ENCODE data around the gene STX3. TPM values are rescaled to one million over a fixed set of nuclear protein-coding genes. Genes with fewer than 3 reads are reported as not detected.
A peak's percentile ranks its signal among the peaks of the same experiment; 100 is the strongest.

STX3 gene
- total and polyA plus RNA-seq, 5 donors from 2014 or later, result 0.44 to 3.1 (median 2.0) TPM

DNA sequence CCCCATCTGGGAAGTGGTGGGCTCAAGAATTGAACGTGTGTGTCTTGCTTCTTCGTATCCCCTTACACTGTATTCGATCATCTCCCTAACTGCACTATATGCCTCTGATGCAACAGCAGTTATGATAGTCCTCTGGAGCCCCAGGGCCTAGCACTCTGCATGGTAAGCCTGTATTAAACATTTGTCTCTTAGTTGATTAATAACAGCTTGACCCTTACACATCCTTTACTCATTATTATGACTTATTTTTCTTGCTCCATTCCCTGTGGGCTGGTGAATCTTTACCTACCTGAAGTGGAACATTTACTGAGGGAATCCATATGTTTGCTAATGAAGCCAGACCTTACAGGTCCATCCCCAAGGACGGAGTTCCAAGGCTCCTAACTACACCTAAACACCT lies 5.6 kb downstream of the STX3 start:
- H3K27ac Mint-ChIP-seq, result no peak overlapping the region
- H3K9me3 Mint-ChIP-seq, result no peaks in the 10 kb centered on the region
- H3K4me1 Mint-ChIP-seq, result peaks cover 0 to 16% (median 9%) of the 10 kb centered on the region in 4 donors
- H3K36me3 Mint-ChIP-seq, result no peaks in the 10 kb centered on the region
- DNase-seq, result no peak
- H3K4me3 ChIP-seq (ENCODE audit: low read depth, low read length), result no peak overlapping the region
- H3K4me3 Mint-ChIP-seq, result no peak overlapping the region
- no peaks in the 10 kb centered on the region for H3K9me3 ChIP-seq (ENCODE audit: control insufficient read depth in 2 of 2, low read length in 2 of 2)
- peaks cover 7% of the 10 kb centered on the region for H3K27me3 ChIP-seq (ENCODE audit: control insufficient read depth, insufficient read depth, low read length)
- H3K4me1 ChIP-seq (ENCODE audit: control insufficient read depth, insufficient read depth, low read length, poor library complexity, severe bottlenecking), result peaks cover 3% of the 10 kb centered on the region
- H3K27ac ChIP-seq (ENCODE audit: insufficient read depth, low read length, poor library complexity, severe bottlenecking), result no peak overlapping the region
- ATAC-seq (ENCODE audit: low read depth in 2 of 2), result no peak
- no peaks in the 10 kb centered on the region for H3K36me3 ChIP-seq (ENCODE audit: control insufficient read depth, insufficient read depth, low read length)
- peaks cover 24% of the 10 kb centered on the region for H3K27me3 Mint-ChIP-seq

DNA sequence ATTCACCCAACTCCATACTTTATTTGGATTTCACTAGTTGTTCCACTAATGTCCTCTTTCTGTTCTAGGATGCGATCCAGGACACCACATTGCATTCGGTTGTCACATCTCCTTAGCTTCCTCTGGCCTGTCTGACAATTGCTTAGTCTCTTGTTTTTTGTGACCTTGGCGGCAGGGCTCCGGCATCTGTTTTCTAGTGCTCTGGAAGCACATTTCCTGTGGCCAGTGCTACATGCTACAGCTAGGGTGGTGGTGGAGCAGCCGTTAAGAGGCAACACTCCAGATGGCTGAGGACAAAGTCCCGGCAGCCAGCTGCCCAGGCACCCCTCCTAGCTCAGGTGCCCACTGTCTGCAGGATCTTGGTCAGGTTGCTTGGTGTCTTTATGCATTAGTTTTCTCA lies 6.8 kb downstream of the STX3 start:
- Histone ChIP-seq H3K9me3 (ENCODE audit: control insufficient read depth in 2 of 2, low read length in 2 of 2) (no peaks in the 10 kb centered on the region), H3K4me1 (ENCODE audit: control insufficient read depth, insufficient read depth, low read length, poor library complexity, severe bottlenecking) (peaks cover 4% of the 10 kb centered on the region), H3K27ac (ENCODE audit: insufficient read depth, low read length, poor library complexity, severe bottlenecking) (no peak overlapping the region), H3K27me3 (ENCODE audit: control insufficient read depth, insufficient read depth, low read length) (peaks cover 7% of the 10 kb centered on the region), H3K36me3 (ENCODE audit: control insufficient read depth, insufficient read depth, low read length) (no peaks in the 10 kb centered on the region), H3K4me3 (ENCODE audit: low read depth, low read length) (no peak overlapping the region)
- ATAC-seq (ENCODE audit: low read depth in 2 of 2) (no peak), DNase-seq (no peak)
- H3K36me3 Mint-ChIP-seq, result no peaks in the 10 kb centered on the region
- H3K9me3 Mint-ChIP-seq, result no peaks in the 10 kb centered on the region
- no peak overlapping the region for H3K4me3 Mint-ChIP-seq
- peaks cover 18% of the 10 kb centered on the region for H3K27me3 Mint-ChIP-seq
- H3K27ac Mint-ChIP-seq, result no peak overlapping the region
- peaks cover 0 to 6% (median 2%) of the 10 kb centered on the region in 4 donors for H3K4me1 Mint-ChIP-seq

DNA sequence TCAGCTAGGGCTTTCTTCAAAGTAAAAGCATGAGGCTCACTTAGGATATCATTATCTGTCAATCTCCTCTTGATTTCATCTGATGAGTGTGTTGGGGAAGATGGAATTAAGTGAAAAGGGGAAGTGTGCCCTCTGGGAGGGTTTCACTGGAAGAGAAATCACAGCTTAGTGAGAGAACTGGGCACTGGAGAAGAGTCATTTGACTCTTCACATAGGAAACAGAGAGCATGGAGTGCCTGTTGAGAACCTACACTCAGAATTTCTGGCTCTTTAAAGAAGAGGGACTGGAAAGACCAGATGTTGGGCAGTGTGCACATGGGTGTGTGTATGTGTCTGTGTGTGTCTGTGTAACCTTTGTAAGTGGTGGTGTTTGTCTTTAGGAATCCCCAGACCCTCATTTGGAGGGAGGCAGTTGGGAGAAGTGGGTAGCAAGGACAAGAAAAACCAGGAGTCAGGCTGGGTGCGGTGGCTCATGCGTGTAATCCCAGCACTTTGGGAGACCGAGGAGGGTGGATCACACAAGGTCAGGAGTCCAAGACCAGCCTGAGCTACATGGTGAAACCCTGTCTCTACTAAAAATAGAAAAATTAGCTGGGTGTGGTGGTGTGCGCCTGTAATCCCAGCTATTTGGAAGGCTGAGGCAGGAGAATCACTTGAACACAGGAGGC lies 10.0 kb downstream of the STX3 start:
- Mint-ChIP-seq H3K27ac (no peak overlapping the region), H3K9me3 (no peaks in the 10 kb centered on the region), H3K4me3 (no peak overlapping the region), H3K36me3 (no peaks in the 10 kb centered on the region), H3K4me1 (peaks cover 0 to 2% (median 0%) of the 10 kb centered on the region in 4 donors), H3K27me3 (no peaks in the 10 kb centered on the region)
- Histone ChIP-seq H3K27me3 (ENCODE audit: control insufficient read depth, insufficient read depth, low read length) (no peaks in the 10 kb centered on the region), H3K4me3 (ENCODE audit: low read depth, low read length) (no peak overlapping the region), H3K4me1 (ENCODE audit: control insufficient read depth, insufficient read depth, low read length, poor library complexity, severe bottlenecking) (peaks cover 12% of the 10 kb centered on the region), H3K9me3 (ENCODE audit: control insufficient read depth in 2 of 2, low read length in 2 of 2) (no peaks in the 10 kb centered on the region), H3K36me3 (ENCODE audit: control insufficient read depth, insufficient read depth, low read length) (no peaks in the 10 kb centered on the region), H3K27ac (ENCODE audit: insufficient read depth, low read length, poor library complexity, severe bottlenecking) (no peak overlapping the region)
- ATAC-seq (ENCODE audit: low read depth in 2 of 2), result no peak
- DNase-seq, result no peak

DNA sequence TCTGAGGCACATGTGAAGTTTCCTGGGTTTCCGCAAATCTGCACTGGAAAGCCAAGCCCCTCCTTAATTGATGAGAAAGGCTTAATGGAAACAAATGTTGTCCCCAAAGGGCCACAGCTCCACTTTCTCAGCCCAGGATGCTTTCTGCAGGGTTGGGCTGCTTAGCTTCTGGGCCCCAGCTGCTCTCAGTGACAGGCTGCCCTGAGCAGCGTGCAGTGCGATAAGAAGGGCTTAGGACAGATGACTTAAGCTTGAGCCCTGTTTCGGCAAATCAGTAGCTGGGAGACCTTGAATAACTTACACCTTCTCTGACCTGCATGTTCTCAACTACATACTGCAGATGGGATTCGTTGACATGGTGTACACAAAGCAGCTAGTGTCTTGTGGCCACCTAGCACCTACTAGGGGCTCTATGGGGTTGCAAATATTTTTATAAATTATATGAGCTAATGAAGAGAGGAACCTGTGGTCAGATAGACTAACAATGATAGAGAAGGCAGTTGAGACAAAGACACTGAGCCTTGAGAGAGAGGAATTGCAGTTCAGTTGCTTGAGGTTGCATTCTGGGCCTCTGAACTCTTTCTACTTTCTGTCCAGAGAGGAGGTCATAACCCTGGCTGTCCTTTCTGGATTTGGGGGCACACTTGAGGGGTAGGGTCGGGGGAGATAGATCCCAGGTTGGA lies 11.5 kb downstream of the STX3 start:
- Mint-ChIP-seq H3K36me3 (no peaks in the 10 kb centered on the region), H3K4me1 (peaks cover 0 to 4% (median 2%) of the 10 kb centered on the region in 4 donors), H3K9me3 (no peaks in the 10 kb centered on the region), H3K27ac (peak overlapping the region in 1 of 3 donors; percentile 1), H3K4me3 (peak overlapping the region in 1 of 4 donors; percentile 5), H3K27me3 (no peaks in the 10 kb centered on the region)
- ATAC-seq (ENCODE audit: low read depth in 2 of 2), result no peak
- DNase-seq, result no peak
- Histone ChIP-seq H3K4me1 (ENCODE audit: control insufficient read depth, insufficient read depth, low read length, poor library complexity, severe bottlenecking) (peaks cover 12% of the 10 kb centered on the region), H3K9me3 (ENCODE audit: control insufficient read depth in 2 of 2, low read length in 2 of 2) (no peaks in the 10 kb centered on the region), H3K4me3 (ENCODE audit: low read depth, low read length) (no peak overlapping the region), H3K27ac (ENCODE audit: insufficient read depth, low read length, poor library complexity, severe bottlenecking) (no peak overlapping the region), H3K27me3 (ENCODE audit: control insufficient read depth, insufficient read depth, low read length) (no peaks in the 10 kb centered on the region), H3K36me3 (ENCODE audit: control insufficient read depth, insufficient read depth, low read length) (no peaks in the 10 kb centered on the region)

DNA sequence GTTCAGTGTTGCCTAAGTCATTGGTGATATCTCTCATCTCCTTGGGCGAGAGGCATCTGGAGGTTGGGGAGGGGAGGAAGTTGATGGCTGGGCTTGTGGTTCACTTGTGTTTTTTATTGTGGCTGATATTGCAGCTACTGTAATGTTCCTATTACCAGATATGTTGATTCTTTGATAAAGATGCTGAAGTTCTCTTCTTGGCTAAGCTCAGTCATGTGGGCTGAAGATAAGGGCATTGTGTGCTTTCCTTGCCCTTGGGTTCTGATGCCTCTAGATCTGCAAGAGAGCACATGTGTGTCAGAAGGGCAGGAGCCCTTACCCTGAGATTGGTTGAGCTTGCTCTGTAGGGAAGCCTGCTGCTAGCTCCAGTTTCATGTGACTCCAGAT lies 12.0 kb downstream of the STX3 start:
- H3K4me1 ChIP-seq (ENCODE audit: control insufficient read depth, insufficient read depth, low read length, poor library complexity, severe bottlenecking), result peaks cover 12% of the 10 kb centered on the region
- no peak overlapping the region for H3K4me3 ChIP-seq (ENCODE audit: low read depth, low read length)

DNA sequence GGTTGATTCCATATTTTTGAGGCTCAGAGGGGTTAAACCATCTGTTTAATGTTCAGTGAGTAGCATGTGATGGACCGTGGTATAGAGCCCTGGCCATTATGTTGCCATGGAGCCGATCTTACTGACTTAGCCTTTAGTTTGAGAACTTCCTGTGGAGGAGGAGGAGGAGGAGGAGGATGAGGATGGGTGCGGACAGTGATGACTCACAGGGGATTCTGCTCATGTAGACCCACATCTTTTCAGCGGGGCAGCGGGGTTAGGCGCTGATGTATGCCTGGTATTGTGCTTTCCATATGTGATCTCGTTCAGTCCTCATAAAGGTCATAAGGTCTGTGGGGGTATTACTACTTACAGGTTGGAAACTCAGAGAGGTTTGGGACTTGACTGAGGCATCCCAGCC lies 13.9 kb downstream of the STX3 start:
- no peak for DNase-seq
- Mint-ChIP-seq H3K4me3 (no peak overlapping the region), H3K27ac (no peak overlapping the region), H3K9me3 (no peaks in the 10 kb centered on the region), H3K4me1 (peaks cover 0 to 15% (median 3%) of the 10 kb centered on the region in 4 donors), H3K27me3 (no peaks in the 10 kb centered on the region), H3K36me3 (no peaks in the 10 kb centered on the region)
- Histone ChIP-seq H3K27ac (ENCODE audit: insufficient read depth, low read length, poor library complexity, severe bottlenecking) (no peak overlapping the region), H3K9me3 (ENCODE audit: control insufficient read depth in 2 of 2, low read length in 2 of 2) (no peaks in the 10 kb centered on the region), H3K4me1 (ENCODE audit: control insufficient read depth, insufficient read depth, low read length, poor library complexity, severe bottlenecking) (peaks cover 12% of the 10 kb centered on the region), H3K27me3 (ENCODE audit: control insufficient read depth, insufficient read depth, low read length) (peaks cover 2% of the 10 kb centered on the region), H3K36me3 (ENCODE audit: control insufficient read depth, insufficient read depth, low read length) (no peaks in the 10 kb centered on the region), H3K4me3 (ENCODE audit: low read depth, low read length) (no peak overlapping the region)
- ATAC-seq (ENCODE audit: low read depth in 2 of 2), result no peak

More for the DNA sequence above, 12.0 kb downstream of the STX3 start:
- Mint-ChIP-seq H3K27ac (peak overlapping the region in 2 of 3 donors; percentile 1 to 8), H3K27me3 (no peaks in the 10 kb centered on the region), H3K36me3 (no peaks in the 10 kb centered on the region), H3K9me3 (no peaks in the 10 kb centered on the region), H3K4me3 (peak overlapping the region in 2 of 4 donors; percentile 5 to 8), H3K4me1 (peaks cover 0 to 9% (median 3%) of the 10 kb centered on the region in 4 donors)
- Histone ChIP-seq H3K27me3 (ENCODE audit: control insufficient read depth, insufficient read depth, low read length) (no peaks in the 10 kb centered on the region), H3K27ac (ENCODE audit: insufficient read depth, low read length, poor library complexity, severe bottlenecking) (no peak overlapping the region), H3K36me3 (ENCODE audit: control insufficient read depth, insufficient read depth, low read length) (no peaks in the 10 kb centered on the region), H3K9me3 (ENCODE audit: control insufficient read depth in 2 of 2, low read length in 2 of 2) (no peaks in the 10 kb centered on the region)
- ATAC-seq (ENCODE audit: low read depth in 2 of 2) (peak in 1 of 2 donors; percentile 25), DNase-seq (peak in 2 of 3 donors; percentile 9 to 26)

DNA sequence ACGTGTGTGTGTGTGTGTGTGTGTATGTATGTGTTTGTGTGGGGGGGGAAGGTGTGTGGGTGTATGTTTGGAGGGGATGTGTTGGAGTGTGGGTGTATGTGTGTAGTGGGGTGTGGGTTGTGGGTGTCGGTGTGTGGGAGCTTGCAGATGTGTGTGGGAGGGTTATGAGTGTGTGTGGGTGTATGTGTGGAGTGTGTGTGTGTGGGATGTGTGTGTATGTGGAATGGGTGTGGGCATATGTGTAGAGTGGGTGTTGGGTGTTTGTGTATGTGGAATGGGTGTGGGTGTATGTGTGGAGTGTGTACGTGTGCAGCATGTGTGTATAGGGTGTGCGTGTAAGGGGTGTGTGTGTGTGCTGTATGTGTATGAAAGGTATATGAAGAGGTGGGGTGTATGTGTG lies 14.7 kb downstream of the STX3 start:
- no peaks in the 10 kb centered on the region for H3K36me3 Mint-ChIP-seq
- peaks cover 12% of the 10 kb centered on the region for H3K4me1 ChIP-seq (ENCODE audit: control insufficient read depth, insufficient read depth, low read length, poor library complexity, severe bottlenecking)
- no peak overlapping the region for H3K4me3 Mint-ChIP-seq
- H3K4me1 Mint-ChIP-seq, result peaks cover 0 to 15% (median 3%) of the 10 kb centered on the region in 4 donors
- no peaks in the 10 kb centered on the region for H3K9me3 Mint-ChIP-seq
- H3K27ac Mint-ChIP-seq, result no peak overlapping the region
- no peaks in the 10 kb centered on the region for H3K9me3 ChIP-seq (ENCODE audit: control insufficient read depth in 2 of 2, low read length in 2 of 2)
- DNase-seq (no peak), ATAC-seq (ENCODE audit: low read depth in 2 of 2) (no peak)
- no peaks in the 10 kb centered on the region for H3K27me3 Mint-ChIP-seq
- H3K27ac ChIP-seq (ENCODE audit: insufficient read depth, low read length, poor library complexity, severe bottlenecking), result no peak overlapping the region
- H3K4me3 ChIP-seq (ENCODE audit: low read depth, low read length), result no peak overlapping the region
- no peaks in the 10 kb centered on the region for H3K36me3 ChIP-seq (ENCODE audit: control insufficient read depth, insufficient read depth, low read length)
- peaks cover 2% of the 10 kb centered on the region for H3K27me3 ChIP-seq (ENCODE audit: control insufficient read depth, insufficient read depth, low read length)

DNA sequence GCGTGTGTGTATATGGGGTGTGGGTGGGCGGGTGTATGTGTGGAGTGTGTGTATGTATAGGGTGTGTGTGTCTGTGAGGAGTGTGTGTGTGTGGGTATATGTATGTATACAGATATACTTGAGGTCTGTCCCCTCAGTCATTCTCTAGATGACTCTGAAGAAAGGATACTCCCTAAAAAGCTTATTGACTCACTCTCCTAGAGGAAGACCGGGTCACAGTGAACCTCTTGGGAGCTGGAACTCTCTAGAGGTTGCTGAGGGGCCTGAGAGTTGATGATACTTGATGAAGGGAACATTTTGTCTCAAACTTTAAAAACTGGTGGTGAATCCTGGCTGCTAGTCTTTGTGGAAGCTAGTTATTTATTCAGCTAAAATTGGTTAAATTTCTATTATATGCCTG lies 15.1 kb downstream of the STX3 start:
- Mint-ChIP-seq H3K27ac (no peak overlapping the region), H3K9me3 (no peaks in the 10 kb centered on the region), H3K4me1 (peaks cover 0 to 15% (median 3%) of the 10 kb centered on the region in 4 donors), H3K36me3 (no peaks in the 10 kb centered on the region), H3K4me3 (no peak overlapping the region), H3K27me3 (no peaks in the 10 kb centered on the region)
- ATAC-seq (ENCODE audit: low read depth in 2 of 2) (no peak), DNase-seq (no peak)
- H3K27me3 ChIP-seq (ENCODE audit: control insufficient read depth, insufficient read depth, low read length), result peaks cover 2% of the 10 kb centered on the region
- H3K4me3 ChIP-seq (ENCODE audit: low read depth, low read length), result no peak overlapping the region
- H3K27ac ChIP-seq (ENCODE audit: insufficient read depth, low read length, poor library complexity, severe bottlenecking), result no peak overlapping the region
- H3K36me3 ChIP-seq (ENCODE audit: control insufficient read depth, insufficient read depth, low read length), result no peaks in the 10 kb centered on the region
- H3K9me3 ChIP-seq (ENCODE audit: control insufficient read depth in 2 of 2, low read length in 2 of 2), result no peaks in the 10 kb centered on the region
- H3K4me1 ChIP-seq (ENCODE audit: control insufficient read depth, insufficient read depth, low read length, poor library complexity, severe bottlenecking), result peaks cover 12% of the 10 kb centered on the region
